Activated CD4-positive, alpha-beta T cell treated with anti-CD3 and anti-CD28 coated beads for 36 hours (primary cell): ENCODE results near the gene CLK4. TPM values are rescaled to one million over a fixed set of nuclear protein-coding genes. Genes with fewer than 3 reads are reported as not detected.

Source experiments
- ATAC-seq: fragments of 200-7000 bp; cut with Tn5 transposase; one replicate; pipeline ENCODE4 v1.10.0; 2021; ENCODE audit warnings: mild to moderate bottlenecking, moderate library complexity
- CTCF ChIA-PET: fragments of 350-600 bp; sonication (Branson Sonifier 250); formaldehyde crosslinking; loops from one replicate; lab custom pipeline; 2021; ENCODE audit warnings: antibody characterized with exemption; lab: Charles Lee
- POLR2A ChIA-PET: fragments of 350-600 bp; sonication (Branson Sonifier 250); formaldehyde crosslinking; loops from one replicate; lab custom pipeline; 2021; ENCODE audit warnings: antibody characterized with exemption, inconsistent platforms; lab: Charles Lee
- DNase-seq: peaks from one replicate; pipeline ENCODE4 v3.0.0-alpha.2; 2020
- H3K27ac Mint-ChIP-seq: one replicate; pipeline ENCODE4 v1.8.0; 2021; ENCODE audit warnings: mixed read lengths
- H3K27me3 Mint-ChIP-seq: one replicate; pipeline ENCODE4 v1.8.0; 2021; ENCODE audit warnings: mixed read lengths
- H3K36me3 Mint-ChIP-seq: one replicate; pipeline ENCODE4 v1.8.0; 2021; ENCODE audit warnings: low read depth, mixed read lengths
- H3K4me1 Mint-ChIP-seq: one replicate; pipeline ENCODE4 v1.8.0; 2021; ENCODE audit warnings: mixed read lengths
- H3K4me3 Mint-ChIP-seq: one replicate; pipeline ENCODE4 v1.8.0; 2021; ENCODE audit warnings: mild to moderate bottlenecking, moderate library complexity, mixed read lengths
- H3K9me3 Mint-ChIP-seq: one replicate; pipeline ENCODE4 v1.8.0; 2021; ENCODE audit warnings: low read depth, mixed read lengths
- intact Hi-C, 2 experiments: fragments of 100-400 bp; cut with DNase I in 1 of 2; cut with micrococcal nuclease in 1 of 2; formaldehyde crosslinking; loops; one replicate each; pipeline versions ENCODE4 v1.14.2 to v1.15.1; 2022 to 2024; cut with DNase I, micrococcal nuclease
- total RNA-seq, 2 experiments: library from RNA; stranded (reverse); gene quantifications; one replicate each; pipeline ENCODE4 v1.2.3, GENCODE V29; 2021

CLK4 gene
- total RNA-seq, result 10 to 100 TPM; 21.2 to 22.6 TPM

DNA sequence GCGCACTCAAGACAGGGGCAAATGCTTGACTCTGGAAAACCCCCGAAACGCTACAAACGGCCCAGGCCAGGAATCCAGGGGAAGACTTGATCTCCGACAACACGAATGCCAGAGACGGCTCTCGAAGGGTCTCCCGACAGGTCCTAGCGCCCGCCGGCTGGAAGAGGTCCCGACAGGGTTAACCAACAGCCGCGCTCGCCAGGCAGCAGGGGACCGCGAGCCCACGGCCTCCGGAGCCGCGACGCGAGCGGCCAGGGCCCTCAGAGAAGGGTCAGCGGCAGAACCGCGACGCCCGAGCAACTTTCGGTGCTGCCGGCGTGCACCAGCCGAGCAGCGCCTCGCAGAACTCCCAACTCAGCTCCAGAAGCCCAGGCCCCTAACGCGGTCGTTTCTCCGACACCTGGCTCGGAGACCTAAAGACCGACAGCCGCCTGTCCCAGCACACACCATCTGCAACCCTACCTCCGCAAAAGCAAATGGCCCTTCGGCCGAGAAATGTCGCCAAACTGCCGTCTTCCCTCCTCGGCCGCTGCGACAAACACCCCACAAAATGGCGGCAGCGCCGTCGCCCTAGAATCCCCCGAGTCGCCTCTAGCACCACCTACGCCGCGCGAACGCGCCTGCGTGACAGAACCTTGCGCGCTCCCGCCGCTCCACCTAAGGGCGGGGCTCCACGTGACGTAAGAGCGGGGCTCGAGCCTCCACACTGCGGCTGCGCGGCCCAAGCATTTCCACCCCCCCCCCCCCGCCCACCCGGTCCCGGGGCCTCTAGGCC, at the start of gene CLK4:
CLK4 (minus strand) TSS at position 567 of the 775 bp plus-strand sequence. CDS start 3,634 bp downstream, outside the sequence.
- H3K4me3 Mint-ChIP-seq, result peak within 1 kb of the TSS; percentile 93
- H3K9me3 Mint-ChIP-seq, result no peaks in the 10 kb centered on the region
- H3K4me1 Mint-ChIP-seq, result peaks cover 25% of the 10 kb centered on the region
- peaks cover 20% of the 10 kb centered on the region for H3K36me3 Mint-ChIP-seq
- POLR2A ChIA-PET, result interaction anchor here (0.6 to 0.8 kb wide), 2 partner anchors 422 to 933 kb away, joined by 3 to 4 read pairs; partner anchors contain the start of gene HNRNPAB
- peak within 1 kb of the TSS; percentile 98 for H3K27ac Mint-ChIP-seq
- intact Hi-C loops, result loop anchor here (1.0 to 10.0 kb wide), 13 partner anchors 104 to 1108 kb away; partner anchors contain the start of genes ZNF879 (in 2 of the 2), CANX (in 1 of the 2), HNRNPAB (in 1 of the 2) and HNRNPH1 (in 1 of the 2)
- CTCF ChIA-PET, result interaction anchor here (0.9 kb wide), 1 partner anchor 14 kb away, joined by 3 read pairs; no protein-coding TSS in a partner anchor
- ATAC-seq (peak; percentile 79), DNase-seq (peak; percentile 98)
- no peaks in the 10 kb centered on the region for H3K27me3 Mint-ChIP-seq

DNA sequence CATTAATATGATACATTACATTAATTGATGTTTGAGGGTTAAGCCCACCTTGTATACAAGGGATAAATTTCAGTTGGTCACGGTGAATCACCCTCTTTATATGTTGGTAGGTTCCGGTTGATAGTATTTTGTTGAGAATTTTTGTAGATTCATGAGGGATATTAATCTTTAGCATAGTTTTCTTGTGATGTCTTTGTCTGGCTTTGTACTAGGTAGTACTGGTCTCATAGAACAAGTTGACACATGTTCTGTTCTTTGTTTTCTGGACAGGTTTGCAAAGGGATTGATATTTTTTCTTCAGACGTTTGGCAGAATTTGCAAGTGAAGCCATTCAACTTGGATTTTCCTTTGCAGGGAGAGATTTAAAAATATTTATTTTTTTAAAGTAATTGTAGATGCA, 49.1 kb upstream of the CLK4 start:
- no peak overlapping the region for H3K4me3 Mint-ChIP-seq
- no peak overlapping the region for H3K27ac Mint-ChIP-seq
- peaks cover 2% of the 10 kb centered on the region for H3K4me1 Mint-ChIP-seq
- peaks cover 8% of the 10 kb centered on the region for H3K27me3 Mint-ChIP-seq
- H3K9me3 Mint-ChIP-seq, result no peaks in the 10 kb centered on the region
- CTCF ChIA-PET, result no interaction called here
- POLR2A ChIA-PET, result no interaction called here
- DNase-seq (no peak), ATAC-seq (no peak)
- H3K36me3 Mint-ChIP-seq, result no peaks in the 10 kb centered on the region
- intact Hi-C loops, result no loop called here

- Mint-ChIP-seq H3K36me3 (no peaks in the 10 kb centered on the region), H3K4me3 (no peak overlapping the region), H3K9me3 (no peaks in the 10 kb centered on the region), H3K4me1 (peaks cover 2% of the 10 kb centered on the region), H3K27me3 (peaks cover 7% of the 10 kb centered on the region), H3K27ac (no peak overlapping the region)
- ATAC-seq (no peak), DNase-seq (no peak)
- intact Hi-C loops, result no loop called here
- ChIA-PET POLR2A (no interaction called here), CTCF (no interaction called here)
These were observed 47.5 kb upstream of the CLK4 start for GRCh38 chr5:178674334-178674733.

DNA sequence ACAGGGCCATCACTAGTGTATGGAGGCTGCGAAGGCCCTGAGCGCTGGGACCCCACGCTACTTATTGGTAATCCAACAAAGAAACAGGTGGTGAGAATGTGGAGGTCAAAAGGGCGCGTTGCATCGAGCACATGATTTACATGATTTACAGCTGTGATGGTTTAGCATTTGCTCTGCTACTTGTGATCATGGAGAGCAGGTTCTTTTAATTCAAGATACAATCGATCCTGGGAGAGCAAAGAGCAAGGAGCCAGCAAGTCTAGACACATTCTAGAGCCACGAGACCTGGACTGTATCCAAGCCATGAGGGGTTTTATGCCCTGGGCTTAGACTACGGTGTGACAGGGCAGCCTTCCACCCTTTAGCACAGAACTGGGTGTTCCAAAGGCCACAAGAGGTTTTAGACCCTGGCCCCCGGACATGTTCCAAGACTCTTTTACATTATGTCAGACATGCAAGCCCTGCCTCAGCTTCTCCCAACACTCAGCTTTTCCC, 47.0 kb upstream of the CLK4 start:
- DNase-seq, result no peak
- H3K36me3 Mint-ChIP-seq, result no peaks in the 10 kb centered on the region

DNA sequence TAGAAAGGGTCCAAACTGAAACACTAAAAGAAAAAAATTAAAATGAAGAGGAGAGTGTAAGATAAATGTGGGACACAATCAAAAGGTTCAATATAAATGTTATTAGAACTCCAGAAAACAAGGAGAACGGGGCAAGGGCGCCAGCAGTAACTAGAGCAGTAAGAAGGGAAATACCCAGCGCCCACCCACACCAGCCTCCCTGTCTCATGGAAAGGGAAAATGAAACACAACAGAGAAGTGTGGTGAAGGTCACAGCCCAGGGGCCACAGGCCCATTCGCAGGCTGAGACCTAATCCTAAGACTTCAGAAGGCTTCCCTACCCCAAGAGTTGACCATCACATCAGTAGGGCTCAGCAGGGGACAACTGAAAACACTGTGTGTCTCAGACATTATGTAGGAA, 45.8 kb upstream of the CLK4 start:
- Mint-ChIP-seq H3K27ac (no peak overlapping the region), H3K27me3 (peaks cover 8% of the 10 kb centered on the region), H3K4me3 (no peak overlapping the region), H3K9me3 (no peaks in the 10 kb centered on the region), H3K4me1 (peaks cover 2% of the 10 kb centered on the region), H3K36me3 (no peaks in the 10 kb centered on the region)
- CTCF ChIA-PET, result no interaction called here
- POLR2A ChIA-PET, result no interaction called here
- DNase-seq (peak; percentile 30), ATAC-seq (no peak)
- intact Hi-C loops, result no loop called here

More for the DNA sequence above, 47.0 kb upstream of the CLK4 start:
- Mint-ChIP-seq H3K27ac (no peak overlapping the region), H3K4me3 (no peak overlapping the region), H3K9me3 (no peaks in the 10 kb centered on the region), H3K4me1 (peaks cover 2% of the 10 kb centered on the region), H3K27me3 (peaks cover 11% of the 10 kb centered on the region)
- no peak for ATAC-seq
- ChIA-PET POLR2A (no interaction called here), CTCF (no interaction called here)
- intact Hi-C loops, result no loop called here

DNA sequence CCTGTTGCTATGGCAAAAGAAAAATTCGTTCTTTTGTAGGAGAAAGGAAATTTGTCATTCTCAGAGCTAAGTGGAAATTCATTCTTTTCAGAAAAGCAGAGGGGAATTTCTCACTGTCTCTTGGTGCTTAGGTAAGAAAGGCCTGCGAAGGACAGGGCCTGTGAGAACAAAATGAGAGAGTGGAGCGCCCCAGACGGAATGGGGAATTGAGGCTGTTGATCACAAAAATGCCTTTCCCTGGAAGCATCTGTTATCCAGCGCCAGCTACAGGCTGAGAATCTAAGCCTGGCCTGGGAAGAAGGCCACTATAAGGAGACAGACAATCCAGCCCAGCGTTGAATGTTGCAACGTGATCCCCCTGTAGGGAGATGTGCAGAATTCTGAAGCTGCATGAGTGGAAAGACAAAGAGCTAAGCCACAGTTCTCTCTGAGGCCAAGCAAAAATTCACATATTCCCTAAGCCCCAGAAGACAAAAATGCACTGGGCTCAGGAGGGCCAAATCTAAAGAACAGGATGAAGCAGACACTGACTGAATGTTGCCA, 44.8 kb upstream of the CLK4 start:
- ChIA-PET POLR2A (no interaction called here), CTCF (interaction anchor here (0.6 kb wide), 1 partner anchor 136 kb away, joined by 3 read pairs; no protein-coding TSS in a partner anchor)
- Mint-ChIP-seq H3K4me1 (peaks cover 2% of the 10 kb centered on the region), H3K27me3 (peaks cover 8% of the 10 kb centered on the region), H3K9me3 (no peaks in the 10 kb centered on the region), H3K4me3 (no peak overlapping the region), H3K27ac (no peak overlapping the region), H3K36me3 (no peaks in the 10 kb centered on the region)
- intact Hi-C loops, result no loop called here
- no peak for DNase-seq
- no peak for ATAC-seq

- intact Hi-C loops, result no loop called here
- ChIA-PET POLR2A (no interaction called here), CTCF (interaction anchor here (1.3 kb wide), 1 partner anchor 10 kb away, joined by 3 read pairs; no protein-coding TSS in a partner anchor)
- DNase-seq (no peak), ATAC-seq (no peak)
- Mint-ChIP-seq H3K36me3 (no peaks in the 10 kb centered on the region), H3K4me3 (no peak overlapping the region), H3K9me3 (no peaks in the 10 kb centered on the region), H3K27me3 (peaks cover 8% of the 10 kb centered on the region), H3K4me1 (peaks cover 2% of the 10 kb centered on the region), H3K27ac (no peak overlapping the region)
These were observed 43.6 kb upstream of the CLK4 start for GRCh38 chr5:178670351-178670885.

GRCh38 chr5:178668579-178668978, 41.7 kb upstream of the CLK4 start:
- ChIA-PET CTCF (no interaction called here), POLR2A (no interaction called here)
- H3K27ac Mint-ChIP-seq, result no peak overlapping the region
- H3K9me3 Mint-ChIP-seq, result no peaks in the 10 kb centered on the region
- ATAC-seq (no peak), DNase-seq (no peak)
- H3K4me3 Mint-ChIP-seq, result no peak overlapping the region
- intact Hi-C loops, result no loop called here
- peaks cover 2% of the 10 kb centered on the region for H3K4me1 Mint-ChIP-seq
- H3K27me3 Mint-ChIP-seq, result peaks cover 12% of the 10 kb centered on the region
- no peaks in the 10 kb centered on the region for H3K36me3 Mint-ChIP-seq

- no peaks in the 10 kb centered on the region for H3K9me3 Mint-ChIP-seq
- peaks cover under 1% of the 10 kb centered on the region for H3K4me1 Mint-ChIP-seq
- no peak overlapping the region for H3K4me3 Mint-ChIP-seq
- no peak overlapping the region for H3K27ac Mint-ChIP-seq
- peaks cover 12% of the 10 kb centered on the region for H3K27me3 Mint-ChIP-seq
- CTCF ChIA-PET, result no interaction called here
- H3K36me3 Mint-ChIP-seq, result no peaks in the 10 kb centered on the region
- DNase-seq (no peak), ATAC-seq (no peak)
- intact Hi-C loops, result no loop called here
- POLR2A ChIA-PET, result no interaction called here
These were observed 40.8 kb upstream of the CLK4 start for GRCh38 chr5:178667688-178668087.

- Mint-ChIP-seq H3K27me3 (peaks cover 12% of the 10 kb centered on the region), H3K27ac (no peak overlapping the region), H3K4me3 (no peak overlapping the region), H3K4me1 (no peaks in the 10 kb centered on the region), H3K9me3 (no peaks in the 10 kb centered on the region), H3K36me3 (no peaks in the 10 kb centered on the region)
- ChIA-PET POLR2A (no interaction called here), CTCF (no interaction called here)
- intact Hi-C loops, result no loop called here
- ATAC-seq (no peak), DNase-seq (no peak)
These were observed 40.3 kb upstream of the CLK4 start for GRCh38 chr5:178667101-178667500.

GRCh38 chr5:178664141-178664540, 37.3 kb upstream of the CLK4 start:
- ATAC-seq (no peak), DNase-seq (no peak)
- Mint-ChIP-seq H3K4me1 (no peaks in the 10 kb centered on the region), H3K9me3 (no peaks in the 10 kb centered on the region), H3K36me3 (no peaks in the 10 kb centered on the region), H3K4me3 (no peak overlapping the region), H3K27ac (no peak overlapping the region), H3K27me3 (peaks cover 8% of the 10 kb centered on the region)
- ChIA-PET POLR2A (no interaction called here), CTCF (no interaction called here)
- intact Hi-C loops, result no loop called here
